GM12891 (cell line): Measurements from ENCODE around the gene KCNS1.

Experiments
- POLR2A ChIP-seq: IDR thresholded peaks from 2 replicates; pipeline ENCODE4 v1.6.1; 2011; ENCODE audit warnings: low read depth, low read length, control low read depth
- POLR2AphosphoS5 ChIP-seq: IDR thresholded peaks from 2 replicates; pipeline ENCODE4 v1.6.1; 2011; ENCODE audit warnings: low read depth, low read length, control low read depth
- POU2F2 ChIP-seq: IDR thresholded peaks from 2 replicates; pipeline ENCODE4 v1.6.1; 2011; ENCODE audit warnings: low read depth, mild to moderate bottlenecking, control low read depth, low read length, moderate library complexity
- SPI1 ChIP-seq: IDR thresholded peaks from 2 replicates; pipeline ENCODE4 v1.6.1; 2011; ENCODE audit warnings: low read depth, low read length, control low read depth
- TAF1 ChIP-seq: IDR thresholded peaks from 2 replicates; pipeline ENCODE4 v1.6.1; 2011; ENCODE audit warnings: low read depth, low read length, control low read depth

DNA sequence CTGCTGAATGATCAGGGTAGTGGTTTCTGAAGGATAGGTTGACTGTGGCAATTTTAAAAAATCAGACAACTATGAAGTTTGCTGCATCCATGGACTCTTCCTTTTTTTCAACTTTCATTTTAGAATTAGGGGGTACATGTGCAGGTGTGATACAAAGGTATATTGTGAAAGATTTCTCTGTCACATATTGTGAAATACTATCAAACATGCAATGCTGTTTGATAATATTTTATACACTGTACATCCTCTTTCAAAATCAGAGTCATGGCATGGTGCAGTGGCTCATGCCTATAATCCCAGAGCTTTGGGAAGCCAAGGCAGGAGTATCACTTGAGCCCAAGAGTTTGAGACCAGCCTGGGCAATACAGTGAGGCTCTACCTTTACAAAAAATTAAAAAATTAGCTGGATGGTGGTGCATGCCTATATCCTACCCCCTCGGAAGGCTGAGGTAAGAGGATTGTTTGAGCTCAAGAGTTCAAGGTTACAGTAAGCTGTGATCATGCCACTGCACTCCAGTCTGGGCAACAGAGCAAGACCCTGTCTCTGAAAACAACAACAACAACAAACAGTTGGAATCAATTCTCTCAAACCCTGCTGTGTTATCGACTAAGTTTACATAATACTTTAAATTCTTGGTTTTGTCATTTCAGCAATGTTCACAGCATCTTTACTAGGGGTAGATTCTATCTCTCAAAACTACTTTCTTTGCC lies 18.8 kb upstream of the KCNS1 start:
- TF ChIP-seq TAF1 (no peak), POLR2A (no peak), POLR2AphosphoS5 (no peak), SPI1 (no peak), POU2F2 (no peak)
